ELF-1 (cell line): ENCODE data around the gene COA1.
"Not testable (repeated sequence)": the region's sequence is repeated elsewhere in the genome, so short reads cannot be mapped to it uniquely, and the experiment has no call there.

ENCODE experiments used
- DNase-seq: peaks from one replicate; pipeline ENCODE4 v3.0.0-alpha.2; 2016; ENCODE audit warnings: low read depth, low spot score

Gene COA1

GRCh38 chr7:43729214-43729923, at the start of gene COA1:
Gene COA1 (minus strand): TSS chr7:43729523. CDS start chr7:43648614, 80,909 bp downstream.
- peak; percentile 94 for DNase-seq

GRCh38 chr7:43778293-43779044, 49.1 kb upstream of the COA1 start:
- not testable (repeated sequence) for DNase-seq

- not testable (repeated sequence) for DNase-seq
Measured at GRCh38 chr7:43775255-43775654, 45.9 kb upstream of the COA1 start.

- not testable (repeated sequence) for DNase-seq
Measured at GRCh38 chr7:43773268-43773667, 43.9 kb upstream of the COA1 start.

GRCh38 chr7:43771573-43771972, 42.2 kb upstream of the COA1 start:
- no peak for DNase-seq

- DNase-seq = no peak
Measured at GRCh38 chr7:43771128-43771527, 41.8 kb upstream of the COA1 start.

GRCh38 chr7:43769791-43770465, 40.6 kb upstream of the COA1 start:
- no peak for DNase-seq

- no peak for DNase-seq
Measured at GRCh38 chr7:43769281-43769680, 40.0 kb upstream of the COA1 start.

- DNase-seq = no peak
Measured at GRCh38 chr7:43768887-43769272, 39.6 kb upstream of the COA1 start.

GRCh38 chr7:43768201-43768886, 39.0 kb upstream of the COA1 start:
- peak; percentile 24 for DNase-seq

- no peak for DNase-seq
Measured at GRCh38 chr7:43767311-43767710, 38.0 kb upstream of the COA1 start.

GRCh38 chr7:43766564-43766963, 37.2 kb upstream of the COA1 start:
- peak; percentile 42 for DNase-seq

GRCh38 chr7:43764807-43765491, 35.6 kb upstream of the COA1 start:
- no peak for DNase-seq

GRCh38 chr7:43764039-43764761, 34.9 kb upstream of the COA1 start:
- no peak for DNase-seq

- peak; percentile 44 for DNase-seq
Measured at GRCh38 chr7:43763183-43763582, 33.9 kb upstream of the COA1 start.

- no peak for DNase-seq
Measured at GRCh38 chr7:43761938-43762692, 32.8 kb upstream of the COA1 start.

- no peak for DNase-seq
Measured at GRCh38 chr7:43761382-43761781, 32.1 kb upstream of the COA1 start.

- DNase-seq = no peak
Measured at GRCh38 chr7:43760861-43761260, 31.5 kb upstream of the COA1 start.

- peak; percentile 63 for DNase-seq
Measured at GRCh38 chr7:43758822-43759683, 29.7 kb upstream of the COA1 start.
